ENCODE data around the gene MYBL2. TPM values are rescaled to one million over a fixed set of nuclear protein-coding genes. Genes with fewer than 3 reads are reported as not detected.

The MYBL2 gene
- total RNA-seq, 4 donors from 2014 or later: 0.20 TPM; not detected in 3

DNA sequence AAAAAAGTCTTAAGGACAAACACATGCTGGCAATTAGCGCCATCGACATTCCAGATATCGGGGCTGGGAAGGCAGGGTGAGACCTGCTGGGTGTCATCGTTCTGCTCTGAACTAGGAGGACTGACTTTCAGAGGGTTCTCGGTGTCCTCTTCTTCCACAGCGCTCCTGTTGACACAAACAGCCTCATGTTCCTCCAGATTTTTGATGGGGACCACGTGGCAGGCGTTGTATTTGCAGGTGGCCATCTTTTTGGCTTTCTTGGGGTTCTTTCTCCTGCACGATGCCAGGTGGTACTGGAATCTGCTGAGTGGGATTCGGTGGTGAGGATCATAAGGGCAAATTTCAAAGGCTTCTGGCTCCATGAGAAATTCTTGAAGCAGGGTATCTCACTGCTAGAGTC lies 59.4 kb downstream of the MYBL2 start:
- Histone ChIP-seq H3K27me3 (peaks cover 3% of the 10 kb centered on the region), H3K27ac (no peak overlapping the region), H3K36me3 (no peaks in the 10 kb centered on the region), H3K4me1 (no peaks in the 10 kb centered on the region), H3K4me3 (no peak overlapping the region), H3K9me3 (no peaks in the 10 kb centered on the region)
- ATAC-seq: no peak
- 95% methylated on average over 6 of the region's 10 CpGs; no CpG with 5 or more reads in 1 of the 2 donors for WGBS, 2 donors (ENCODE audit: low coverage in 1 of 2)
- TF ChIP-seq POLR2AphosphoS5 (IDR thresholded peaks at IDR 0.05) (no peak), CTCF (IDR thresholded peaks at IDR 0.05) (no peak), EP300 (IDR thresholded peaks at IDR 0.05) (no peak), POLR2A (IDR thresholded peaks at IDR 0.05) (no peak)

DNA sequence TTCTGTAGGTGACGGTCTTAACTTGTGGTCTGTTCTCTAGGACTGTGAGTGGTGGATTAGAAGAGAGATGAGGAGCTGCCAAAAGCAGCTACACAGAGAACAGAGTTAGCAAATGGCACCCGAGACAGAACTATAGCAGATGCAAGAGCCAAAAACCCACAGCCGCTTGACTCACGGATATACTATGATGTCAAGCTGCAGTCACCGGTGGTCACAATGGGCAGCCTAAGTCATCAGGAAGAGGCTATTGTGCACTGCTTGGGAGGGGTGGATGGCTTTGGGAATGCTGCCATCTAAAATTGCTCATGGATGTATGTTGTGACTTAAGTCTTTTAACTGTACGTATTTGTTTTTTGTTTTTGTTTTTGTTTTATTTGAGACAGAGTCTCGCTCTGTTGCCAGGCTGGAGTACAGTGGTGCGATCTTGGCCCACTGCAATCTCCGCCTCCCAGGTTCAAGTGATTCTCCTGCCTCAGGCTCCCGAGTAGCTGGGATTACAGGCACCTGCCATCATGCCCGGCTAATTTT lies 60.0 kb downstream of the MYBL2 start, which contains the start of gene GTSF1L:
Gene GTSF1L, minus strand, starts transcription at position 192 of the 528 bp plus-strand sequence. CDS start 308 bp downstream, outside the sequence.
- Histone ChIP-seq H3K4me1 (no peaks in the 10 kb centered on the region), H3K4me3 (no peak within 1 kb of the TSS), H3K27ac (no peak within 1 kb of the TSS), H3K27me3 (peaks cover 7% of the 10 kb centered on the region), H3K9me3 (no peaks in the 10 kb centered on the region), H3K36me3 (no peaks in the 10 kb centered on the region)
- 66 to 95% methylated on average over 7 to 8 of the region's 11 CpGs for WGBS, 2 donors (ENCODE audit: low coverage in 1 of 2)
- no peak for TF ChIP-seq POLR2A (IDR thresholded peaks at IDR 0.05)
- TF ChIP-seq POLR2AphosphoS5 (IDR thresholded peaks at IDR 0.05): no peak
- no peak for TF ChIP-seq CTCF (IDR thresholded peaks at IDR 0.05)
- no peak for TF ChIP-seq EP300 (IDR thresholded peaks at IDR 0.05)
- ATAC-seq: no peak

GRCh38 chr20:43727980-43728590 lies 61.2 kb downstream of the MYBL2 start:
- Histone ChIP-seq H3K27ac (no peak overlapping the region), H3K4me3 (no peak overlapping the region), H3K9me3 (no peaks in the 10 kb centered on the region), H3K36me3 (no peaks in the 10 kb centered on the region), H3K4me1 (no peaks in the 10 kb centered on the region), H3K27me3 (peaks cover 7% of the 10 kb centered on the region)
- TF ChIP-seq CTCF (IDR thresholded peaks at IDR 0.05): no peak
- no peak for TF ChIP-seq EP300 (IDR thresholded peaks at IDR 0.05)
- TF ChIP-seq POLR2A (IDR thresholded peaks at IDR 0.05): no peak
- no peak for TF ChIP-seq POLR2AphosphoS5 (IDR thresholded peaks at IDR 0.05)
- 80% methylated on average over 1 of the region's 1 CpG for WGBS, 2 donors (ENCODE audit: low coverage in 1 of 2)
- ATAC-seq: no peak

GRCh38 chr20:43728686-43729255 lies 61.9 kb downstream of the MYBL2 start:
- 86 to 87% methylated on average over 7 of the region's 7 CpGs for WGBS, 2 donors (ENCODE audit: low coverage in 1 of 2)
- TF ChIP-seq EP300 (IDR thresholded peaks at IDR 0.05) (no peak), POLR2A (IDR thresholded peaks at IDR 0.05) (no peak), CTCF (IDR thresholded peaks at IDR 0.05) (no peak), POLR2AphosphoS5 (IDR thresholded peaks at IDR 0.05) (no peak)
- H3K4me3 ChIP-seq: no peak overlapping the region
- H3K9me3 ChIP-seq: no peaks in the 10 kb centered on the region
- ATAC-seq: no peak
- H3K27me3 ChIP-seq: peaks cover 13% of the 10 kb centered on the region
- no peak overlapping the region for H3K27ac ChIP-seq
- no peaks in the 10 kb centered on the region for H3K36me3 ChIP-seq
- no peaks in the 10 kb centered on the region for H3K4me1 ChIP-seq

DNA sequence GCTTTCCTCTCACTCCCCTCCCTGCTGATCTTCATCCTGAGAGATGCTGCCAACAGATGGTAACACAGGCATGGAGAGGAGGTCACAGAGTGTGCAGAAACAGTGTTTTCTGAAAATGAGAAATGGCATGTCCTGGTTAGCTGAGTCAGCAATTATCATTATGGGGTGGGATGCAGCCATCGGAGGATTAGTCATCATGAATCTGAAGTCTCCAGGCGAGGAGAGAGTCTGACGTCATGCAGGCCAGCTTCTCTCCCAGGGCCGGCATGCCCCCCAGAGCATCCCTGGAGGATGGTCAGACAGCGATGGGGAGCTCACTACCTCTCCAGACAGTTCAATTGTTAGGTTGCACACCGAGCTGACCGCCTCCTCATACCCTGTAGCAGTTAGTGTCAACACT lies 64.6 kb downstream of the MYBL2 start:
- no peaks in the 10 kb centered on the region for H3K9me3 ChIP-seq
- no peaks in the 10 kb centered on the region for H3K4me1 ChIP-seq
- H3K4me3 ChIP-seq: no peak overlapping the region
- H3K36me3 ChIP-seq: no peaks in the 10 kb centered on the region
- TF ChIP-seq POLR2AphosphoS5 (IDR thresholded peaks at IDR 0.05): no peak
- TF ChIP-seq CTCF (IDR thresholded peaks at IDR 0.05): no peak
- no peak for TF ChIP-seq EP300 (IDR thresholded peaks at IDR 0.05)
- TF ChIP-seq POLR2A (IDR thresholded peaks at IDR 0.05): no peak
- 57% methylated on average over 7 of the region's 7 CpGs; no CpG with 5 or more reads in 1 of the 2 donors for WGBS, 2 donors (ENCODE audit: low coverage in 1 of 2)
- H3K27me3 ChIP-seq: peaks cover 24% of the 10 kb centered on the region
- no peak overlapping the region for H3K27ac ChIP-seq
- ATAC-seq: no peak

All from gastroesophageal sphincter (tissue), 4 donors.